Measurements from ENCODE around the gene PRDX2. TPM values are rescaled to one million over a fixed set of nuclear protein-coding genes. Genes with fewer than 3 reads are reported as not detected.

Gene PRDX2
- total and polyA plus RNA-seq, 10 of the 15 experiments (the other 5 are each of a cell fraction or from before 2014, with no cell fraction given) = 93.0 to 812 (median 344) TPM

- no peak for TF ChIP-seq CTCF (IDR thresholded peaks at IDR 0.05 in 2 of 3, conservative IDR thresholded peaks at IDR 0.05 in 1 of 3; ENCODE audit: control insufficient read depth in 2 of 3, extremely low read depth in 1 of 3, insufficient read depth in 1 of 3, low read depth in 3 of 3, low read length in 3 of 3)
Observed at GRCh38 chr19:12843328-12843727, 41.7 kb upstream of the PRDX2 start (continued).

GRCh38 chr19:12842511-12842910 is 40.9 kb upstream of the PRDX2 start:
- SMC1A ChIA-PET (ENCODE audit: uncharacterized antibody, unreplicated experiment) = no interaction called here
- CTCF ChIA-PET = interaction anchor here (10.1 kb wide), 1 partner anchor 82 kb away, joined by 235 read pairs; no protein-coding TSS in a partner anchor
- FAIRE-seq = no peak
- Histone ChIP-seq H4K20me1 (ENCODE audit: control insufficient read depth, insufficient read depth) (no peaks in the 10 kb centered on the region), H3K4me1 (ENCODE audit: control insufficient read depth, insufficient read depth, low read length) (peaks cover 3% of the 10 kb centered on the region), H3K79me2 (ENCODE audit: control insufficient read depth, insufficient read depth, low read length) (no peaks in the 10 kb centered on the region), H3K9ac (ENCODE audit: control insufficient read depth, insufficient read depth, low read length) (no peak overlapping the region), H3K36me3 (ENCODE audit: control insufficient read depth in 2 of 2, insufficient read depth in 2 of 2, low read length in 1 of 2) (no peaks in the 10 kb centered on the region), H3K27me3 (replicated peaks in 1 of 2; ENCODE audit: control insufficient read depth in 2 of 2, insufficient read depth in 2 of 2, low read length in 1 of 2) (peaks cover 0 to 17% of the 10 kb centered on the region in 2 experiments), H3K4me2 (ENCODE audit: control insufficient read depth, insufficient read depth) (no peak overlapping the region), H2AFZ (ENCODE audit: control insufficient read depth, low read depth, low read length) (no peak overlapping the region), H3K27ac (ENCODE audit: control insufficient read depth, insufficient read depth) (no peak overlapping the region), H3K4me3 (no peak overlapping the region), H3K9me3 (replicated peaks; ENCODE audit: control insufficient read depth, insufficient read depth, low read length) (no peaks in the 10 kb centered on the region; the same call in 2 of the 3 replicates)
- 79% methylated on average over 18 of the region's 18 CpGs for WGBS (ENCODE audit: insufficient coverage, insufficient replicate concordance, low lambda C conversion rate, missing lambda C conversion rate)
- BruUV-seq (replicated peaks) = no TSS peak
- ATAC-seq = no peak
- TF ChIP-seq ZZZ3 (IDR thresholded peaks at IDR 0.05; ENCODE audit: control insufficient read depth, insufficient read length, low read depth) (no peak), SREBF2 (IDR thresholded peaks at IDR 0.05; ENCODE audit: low read length) (no peak), CTCF (IDR thresholded peaks at IDR 0.05 in 2 of 3, conservative IDR thresholded peaks at IDR 0.05 in 1 of 3; ENCODE audit: control insufficient read depth in 2 of 3, extremely low read depth in 1 of 3, insufficient read depth in 1 of 3, low read depth in 3 of 3, low read length in 3 of 3) (no peak), POLR2AphosphoS2 (IDR thresholded peaks at IDR 0.05; ENCODE audit: low read depth, low read length) (no peak), NR2C2 (IDR thresholded peaks at IDR 0.05; ENCODE audit: borderline replicate concordance, control insufficient read depth, insufficient read length, low read depth) (no peak), TCF3 (IDR thresholded peaks at IDR 0.05; ENCODE audit: borderline replicate concordance, insufficient read depth, low read depth, low read length) (peak; percentile 73; the same call in 1 of the 2 replicates), NFYA (IDR thresholded peaks at IDR 0.05; ENCODE audit: borderline replicate concordance, low read depth, low read length) (no peak)
- TF ChIP-seq, protein P1, sequence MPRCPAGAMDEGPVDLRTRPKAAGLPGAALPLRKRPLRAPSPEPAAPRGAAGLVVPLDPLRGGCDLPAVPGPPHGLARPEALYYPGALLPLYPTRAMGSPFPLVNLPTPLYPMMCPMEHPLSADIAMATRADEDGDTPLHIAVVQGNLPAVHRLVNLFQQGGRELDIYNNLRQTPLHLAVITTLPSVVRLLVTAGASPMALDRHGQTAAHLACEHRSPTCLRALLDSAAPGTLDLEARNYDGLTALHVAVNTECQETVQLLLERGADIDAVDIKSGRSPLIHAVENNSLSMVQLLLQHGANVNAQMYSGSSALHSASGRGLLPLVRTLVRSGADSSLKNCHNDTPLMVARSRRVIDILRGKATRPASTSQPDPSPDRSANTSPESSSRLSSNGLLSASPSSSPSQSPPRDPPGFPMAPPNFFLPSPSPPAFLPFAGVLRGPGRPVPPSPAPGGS (IDR thresholded peaks at IDR 0.05; ENCODE audit: borderline replicate concordance, insufficient read depth, low read depth, low read length, poor library complexity, severe bottlenecking) = peak; percentile 92
- POLR2A ChIA-PET = no interaction called here
- no peak for DNase-seq (ENCODE audit: low read depth, low spot score)
- in situ Hi-C loops (cut with MboI) = no loop called here
- intact Hi-C loops (cut with micrococcal nuclease; ENCODE audit: unreplicated experiment) = no loop called here
- RAD21 ChIA-PET (ENCODE audit: unreplicated experiment) = no interaction called here

Measured in GM12878 (cell line).